Endothelial cell (in vitro differentiated cells): ENCODE results near the gene GLB1L2. TPM values are rescaled to one million over a fixed set of nuclear protein-coding genes. Genes with fewer than 3 reads are reported as not detected.
A peak's percentile ranks its signal among the peaks of the same experiment; 100 is the strongest.

Experiments
- DNase-seq: peaks from one replicate; pipeline ENCODE4 v3.0.0; 2021; ENCODE audit warnings: low spot score
- H3K27ac Mint-ChIP-seq: one replicate; pipeline ENCODE4 v1.8.0; 2021; ENCODE audit warnings: mixed read lengths, inconsistent platforms; ENCODE audit not compliant: unreplicated experiment
- H3K27me3 Mint-ChIP-seq: one replicate; pipeline ENCODE4 v1.8.0; 2021; ENCODE audit warnings: mild to moderate bottlenecking, moderate library complexity, mixed read lengths, inconsistent platforms; ENCODE audit not compliant: unreplicated experiment
- H3K36me3 Mint-ChIP-seq: one replicate; pipeline ENCODE4 v1.8.0; 2021; ENCODE audit warnings: mild to moderate bottlenecking, low read depth, mixed read lengths, inconsistent platforms; ENCODE audit not compliant: unreplicated experiment
- H3K4me1 Mint-ChIP-seq: one replicate; pipeline ENCODE4 v1.8.0; 2021; ENCODE audit warnings: mild to moderate bottlenecking, mixed read lengths, inconsistent platforms; ENCODE audit not compliant: unreplicated experiment
- H3K4me3 Mint-ChIP-seq: one replicate; pipeline ENCODE4 v1.8.0; 2021; ENCODE audit warnings: mild to moderate bottlenecking, mixed read lengths, inconsistent platforms; ENCODE audit not compliant: unreplicated experiment
- H3K9me3 Mint-ChIP-seq: one replicate; pipeline ENCODE4 v1.8.0; 2021; ENCODE audit warnings: mixed read lengths, inconsistent platforms; ENCODE audit not compliant: unreplicated experiment
- total RNA-seq: library from RNA; stranded (reverse); fragmentation: NEBNext Ultra II Directional; extraction: Animal tissue kit (Norgen Biotek cat#: 25700); gene quantifications from one replicate; pipeline ENCODE4 v1.2.1, GENCODE V29; 2021; ENCODE audit not compliant: unreplicated experiment
- TF ChIP-seq, protein P1 (sequence below): fragments of 200-600 bp; sonication (generic); IDR thresholded peaks from one replicate; pipeline ENCODE4 v1.5.0; 2021; ENCODE audit warnings: antibody characterized with exemption; ENCODE audit not compliant: unreplicated experiment

GLB1L2 gene
- total RNA-seq, 1 donor from 2014 or later, result 5.0 TPM

DNA sequence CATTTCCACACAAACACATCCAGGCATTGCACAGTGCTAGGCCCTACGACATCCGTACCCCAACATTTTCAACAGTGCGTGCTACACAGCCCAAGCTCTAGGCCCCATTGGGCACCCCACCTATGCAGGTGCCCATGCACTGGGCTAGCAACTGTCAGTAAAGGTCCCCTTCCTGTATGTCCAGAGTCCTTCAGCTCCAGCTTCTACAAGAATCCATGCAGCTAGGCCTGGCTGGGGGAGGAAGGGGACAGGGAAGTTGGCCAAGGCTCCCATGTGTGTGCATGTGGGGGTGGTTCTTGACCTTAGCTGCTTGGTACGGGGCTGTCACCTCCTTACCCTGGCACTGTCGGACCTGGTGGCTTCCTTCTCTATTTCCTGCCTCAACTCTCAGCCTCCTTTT, 79.0 kb downstream of the GLB1L2 start:
- no peak overlapping the region for H3K27ac Mint-ChIP-seq
- peaks cover 16% of the 10 kb centered on the region for H3K27me3 Mint-ChIP-seq

DNA sequence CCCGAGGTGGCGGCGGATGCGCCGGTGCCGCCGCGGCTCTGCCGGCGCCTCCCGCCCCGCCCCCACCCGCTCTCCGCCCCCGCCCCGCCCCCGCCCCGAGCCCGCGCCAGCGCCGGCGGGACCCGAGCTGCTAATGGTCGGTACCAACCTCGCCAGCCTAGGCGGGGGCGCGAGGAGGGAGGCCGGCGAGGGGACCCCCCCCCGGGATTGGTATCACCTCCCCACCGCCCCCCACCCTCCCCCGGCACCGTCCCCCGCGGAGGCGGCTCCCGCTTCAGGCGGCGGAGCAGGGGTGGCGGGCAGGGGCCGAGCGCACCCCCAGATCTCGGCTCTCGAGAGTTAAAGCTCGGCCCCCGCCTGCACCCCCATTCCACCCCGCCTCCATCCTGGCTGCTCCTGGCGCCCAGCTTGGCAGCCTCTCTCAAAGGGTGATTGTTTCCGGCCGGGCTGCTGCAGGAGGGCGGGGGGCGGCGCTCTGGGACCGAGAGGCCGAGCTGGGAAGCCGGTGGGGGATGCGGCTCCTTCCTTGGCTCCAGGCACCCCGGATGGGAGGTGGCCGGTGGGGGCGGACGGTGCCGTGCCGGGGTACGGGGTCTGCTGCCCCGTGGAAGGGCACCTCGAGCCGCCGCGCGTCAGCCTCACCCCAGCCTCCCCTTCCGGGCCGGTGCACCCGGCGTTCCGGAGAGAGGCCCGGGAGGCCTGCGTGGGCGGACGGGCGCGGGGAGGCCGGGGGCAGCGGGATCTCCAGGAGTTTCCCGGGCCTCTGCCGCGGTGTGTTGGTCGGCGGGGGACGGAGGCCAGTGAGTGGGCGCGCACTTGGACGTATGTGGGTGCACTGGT, 80.6 kb downstream of the GLB1L2 start, which contains the start of gene B3GAT1:
B3GAT1 (minus strand) TSS at position 40 of the 840 bp plus-strand sequence. CDS start 24,583 bp downstream, outside the sequence.
- Mint-ChIP-seq H3K9me3 (no peaks in the 10 kb centered on the region), H3K27ac (no peak within 1 kb of the TSS), H3K36me3 (no peaks in the 10 kb centered on the region), H3K4me1 (peaks cover 24% of the 10 kb centered on the region), H3K4me3 (peak within 1 kb of the TSS; percentile 86), H3K27me3 (peaks cover 16% of the 10 kb centered on the region)
- peak; percentile 27 for DNase-seq
- TF ChIP-seq, protein P1, sequence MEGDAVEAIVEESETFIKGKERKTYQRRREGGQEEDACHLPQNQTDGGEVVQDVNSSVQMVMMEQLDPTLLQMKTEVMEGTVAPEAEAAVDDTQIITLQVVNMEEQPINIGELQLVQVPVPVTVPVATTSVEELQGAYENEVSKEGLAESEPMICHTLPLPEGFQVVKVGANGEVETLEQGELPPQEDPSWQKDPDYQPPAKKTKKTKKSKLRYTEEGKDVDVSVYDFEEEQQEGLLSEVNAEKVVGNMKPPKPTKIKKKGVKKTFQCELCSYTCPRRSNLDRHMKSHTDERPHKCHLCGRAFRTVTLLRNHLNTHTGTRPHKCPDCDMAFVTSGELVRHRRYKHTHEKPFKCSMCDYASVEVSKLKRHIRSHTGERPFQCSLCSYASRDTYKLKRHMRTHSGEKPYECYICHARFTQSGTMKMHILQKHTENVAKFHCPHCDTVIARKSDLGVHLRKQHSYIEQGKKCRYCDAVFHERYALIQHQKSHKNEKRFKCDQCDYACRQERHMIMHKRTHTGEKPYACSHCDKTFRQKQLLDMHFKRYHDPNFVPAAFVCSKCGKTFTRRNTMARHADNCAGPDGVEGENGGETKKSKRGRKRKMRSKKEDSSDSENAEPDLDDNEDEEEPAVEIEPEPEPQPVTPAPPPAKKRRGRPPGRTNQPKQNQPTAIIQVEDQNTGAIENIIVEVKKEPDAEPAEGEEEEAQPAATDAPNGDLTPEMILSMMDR, result no peak

More for the DNA sequence above, 79.0 kb downstream of the GLB1L2 start:
- Mint-ChIP-seq H3K4me3 (peak overlapping the region; percentile 86), H3K36me3 (no peaks in the 10 kb centered on the region), H3K9me3 (no peaks in the 10 kb centered on the region), H3K4me1 (peaks cover 24% of the 10 kb centered on the region)
- TF ChIP-seq, protein P1, result no peak
- DNase-seq, result no peak

DNA sequence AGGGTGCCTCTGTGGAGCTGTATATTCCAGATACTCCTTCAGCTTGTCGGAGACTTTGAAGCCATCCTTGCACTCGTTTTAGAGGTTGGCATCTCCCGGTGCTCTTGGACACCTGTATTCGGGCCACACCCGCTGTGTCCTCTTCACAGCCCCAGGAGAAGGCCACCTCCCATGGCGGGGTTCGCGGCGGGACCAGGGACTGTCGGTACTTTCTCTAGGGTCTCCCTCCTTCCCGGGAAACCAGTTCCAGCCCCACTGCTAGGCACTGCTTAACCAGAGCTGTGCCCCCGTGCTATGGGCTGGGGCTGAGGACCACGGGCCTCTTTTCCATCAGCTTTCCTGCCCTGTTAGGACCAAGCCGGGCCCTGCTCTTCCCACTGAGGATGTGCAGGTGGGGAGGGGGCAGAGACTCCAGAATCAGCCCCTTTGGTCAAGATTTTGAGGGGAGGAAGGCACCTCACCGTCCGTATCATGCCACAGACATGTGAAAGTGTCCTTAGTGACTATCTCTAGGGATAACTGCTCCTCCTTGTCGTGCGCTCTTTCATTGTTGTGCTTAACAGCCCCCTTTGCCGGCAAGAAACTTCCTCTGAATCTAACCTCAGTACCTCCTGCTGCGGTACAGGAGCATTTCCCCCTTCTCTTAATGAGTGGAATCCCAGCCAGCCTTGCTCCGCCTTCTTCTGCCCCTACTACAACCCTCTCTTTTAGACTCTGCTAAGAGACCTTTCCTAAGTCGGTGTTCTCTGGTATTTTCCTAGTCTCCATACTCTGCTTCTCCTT, 81.4 kb downstream of the GLB1L2 start:
- Mint-ChIP-seq H3K4me3 (peak overlapping the region; percentile 69), H3K27me3 (peaks cover 16% of the 10 kb centered on the region), H3K9me3 (no peaks in the 10 kb centered on the region), H3K36me3 (no peaks in the 10 kb centered on the region), H3K4me1 (peaks cover 30% of the 10 kb centered on the region), H3K27ac (no peak overlapping the region)
- TF ChIP-seq, protein P1, result no peak
- no peak for DNase-seq

DNA sequence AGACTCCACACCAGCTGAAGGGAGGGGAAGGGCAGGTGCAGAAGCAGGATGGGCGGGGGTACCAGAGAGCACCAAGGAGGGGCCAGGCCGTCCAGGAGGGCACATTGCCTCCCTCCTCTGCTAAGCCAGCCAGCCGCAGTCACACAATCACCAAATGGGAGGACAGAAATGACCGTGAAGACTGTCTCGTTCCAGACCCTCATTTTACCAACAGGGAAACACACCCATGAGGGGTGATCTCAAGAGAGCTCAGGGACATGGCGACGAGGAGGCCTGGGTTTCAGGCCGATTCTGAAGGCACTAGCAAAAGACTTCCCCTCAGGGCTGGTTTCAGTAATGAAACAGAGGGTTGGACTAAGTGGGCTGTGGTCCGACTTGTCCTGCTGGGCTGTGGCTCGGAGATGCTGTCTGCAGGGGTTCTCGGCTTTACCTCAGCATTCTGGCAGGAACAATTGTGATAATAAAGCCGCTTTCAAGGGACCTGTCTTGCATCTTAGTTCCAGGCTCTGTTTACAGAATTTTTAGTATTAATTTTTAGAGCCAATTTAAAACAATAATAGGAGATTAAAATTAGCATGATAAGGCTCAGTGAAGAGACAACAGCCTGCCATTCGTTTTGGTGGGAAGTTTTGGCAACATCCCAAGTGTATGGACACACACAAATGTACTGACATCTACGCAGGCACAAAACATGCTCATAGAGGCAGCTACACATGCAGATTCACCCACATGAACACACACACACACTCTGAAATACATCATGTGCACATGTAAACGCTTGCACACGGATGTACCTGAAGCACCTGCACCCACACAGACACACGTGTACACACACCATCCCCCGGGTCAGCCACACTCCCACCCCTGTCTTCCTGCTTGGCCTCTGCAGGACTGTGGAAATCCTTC, 82.3 kb downstream of the GLB1L2 start:
- H3K27ac Mint-ChIP-seq, result no peak overlapping the region
- no peaks in the 10 kb centered on the region for H3K9me3 Mint-ChIP-seq
- no peak for DNase-seq
- H3K4me1 Mint-ChIP-seq, result peaks cover 39% of the 10 kb centered on the region
- peaks cover 16% of the 10 kb centered on the region for H3K27me3 Mint-ChIP-seq
- no peak overlapping the region for H3K4me3 Mint-ChIP-seq
- peaks cover 5% of the 10 kb centered on the region for H3K36me3 Mint-ChIP-seq
- TF ChIP-seq, protein P1, result no peak
